Measurements from ENCODE around the gene WDR37.

- TF ChIP-seq JUND (IDR thresholded peaks at IDR 0.05; ENCODE audit: low read depth, low read length) (no peak), CTCF (IDR thresholded peaks at IDR 0.05 in 2 of 3, conservative IDR thresholded peaks at IDR 0.05 in 1 of 3; ENCODE audit: control insufficient read depth in 2 of 3, extremely low read depth in 1 of 3, insufficient read depth in 1 of 3, low read depth in 3 of 3, low read length in 3 of 3) (no peak), NFYB (IDR thresholded peaks at IDR 0.05; ENCODE audit: insufficient read depth, low read depth, low read length) (no peak), POLR2AphosphoS5 (IDR thresholded peaks at IDR 0.05; ENCODE audit: low read length) (no peak), HDGF (IDR thresholded peaks at IDR 0.05) (no peak), POLR2A (IDR thresholded peaks at IDR 0.05; ENCODE audit: low read depth, low read length) (no peak), POLR2AphosphoS2 (IDR thresholded peaks at IDR 0.05; ENCODE audit: low read depth, low read length) (no peak), FOS (IDR thresholded peaks at IDR 0.05; ENCODE audit: borderline replicate concordance, extremely low read depth, insufficient read length) (no peak), ELK1 (IDR thresholded peaks at IDR 0.05; ENCODE audit: low read depth, low read length) (no peak), BACH1 (IDR thresholded peaks at IDR 0.05; ENCODE audit: borderline replicate concordance) (no peak), FOXM1 (IDR thresholded peaks at IDR 0.05; ENCODE audit: low read depth, low read length) (no peak)
Measured at GRCh38 chr10:1130226-1130625, 74.0 kb downstream of the WDR37 start.

Data from GM12878 (cell line).